SKM-1 (cell line): ENCODE measurements around the gene XDH.

Experiments used
- DNase-seq: peaks from one replicate; lab custom pipeline; 2025; ENCODE audit not compliant: unreplicated experiment; lab: John Stamatoyannopoulos, UW

Gene XDH

GRCh38 chr2:31414601-31415241 lies at the start of gene XDH:
XDH (minus strand) TSS chr2:31414742; CDS start chr2:31414666, 76 bp downstream.
- no peak for DNase-seq

DNA sequence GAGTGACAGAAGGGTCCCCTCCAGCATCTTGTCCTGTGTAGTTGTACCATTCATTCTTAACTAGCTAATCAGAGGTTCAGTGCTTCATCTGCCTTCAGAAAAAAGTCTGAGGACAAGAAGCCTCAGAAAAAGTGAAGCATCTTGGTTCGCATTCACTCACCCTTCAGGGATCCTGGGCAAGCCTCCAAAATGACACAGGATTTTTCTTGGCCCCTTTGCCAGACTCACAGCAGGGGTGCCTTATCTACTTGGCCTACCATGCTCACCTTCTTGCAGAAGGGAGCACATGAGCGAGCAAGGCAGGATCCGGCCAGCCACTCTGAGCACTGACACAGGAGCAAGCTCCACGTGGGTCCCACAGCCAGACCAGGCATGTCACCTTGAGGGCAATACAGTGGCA lies 43.1 kb upstream of the XDH start:
- DNase-seq: no peak

DNA sequence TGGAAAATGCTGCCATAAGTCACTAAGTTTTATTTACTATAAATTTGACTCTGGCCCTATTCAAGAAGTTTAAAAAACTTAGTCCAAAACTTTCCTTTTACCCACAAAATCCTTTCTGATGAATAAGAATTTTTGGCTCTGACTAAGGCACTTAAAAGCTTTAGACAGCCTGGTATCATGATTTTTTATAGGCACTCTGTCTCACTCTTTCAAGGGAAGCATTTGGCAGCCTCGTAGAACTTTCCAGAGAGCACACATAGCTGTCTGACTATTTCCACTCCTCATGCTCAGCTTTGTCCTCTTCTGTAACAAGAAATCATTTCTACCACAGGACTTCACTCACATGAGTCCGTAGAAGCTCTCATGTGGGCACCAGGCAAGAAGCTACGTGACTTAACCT lies 32.3 kb upstream of the XDH start:
- no peak for DNase-seq

GRCh38 chr2:31442376-31442775 lies 27.8 kb upstream of the XDH start:
- DNase-seq: no peak

DNA sequence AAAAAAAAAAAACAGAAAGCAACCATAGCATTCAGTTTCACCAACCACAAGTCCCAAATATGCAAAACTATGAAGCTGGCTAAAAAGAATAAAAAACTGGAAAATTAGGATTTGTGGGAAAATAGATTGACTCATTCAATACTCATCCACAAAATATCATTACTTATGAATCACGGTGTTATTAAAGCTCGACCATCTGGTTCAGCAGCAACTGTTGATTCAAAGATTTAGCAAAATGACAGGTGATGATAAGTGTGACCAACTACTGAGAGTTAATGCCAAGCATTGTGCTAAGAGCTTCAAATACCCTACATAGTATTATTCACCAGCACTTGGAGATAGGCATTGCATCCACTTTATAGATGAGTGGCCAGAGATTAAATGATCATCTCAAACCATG lies 26.2 kb upstream of the XDH start:
- no peak for DNase-seq

DNA sequence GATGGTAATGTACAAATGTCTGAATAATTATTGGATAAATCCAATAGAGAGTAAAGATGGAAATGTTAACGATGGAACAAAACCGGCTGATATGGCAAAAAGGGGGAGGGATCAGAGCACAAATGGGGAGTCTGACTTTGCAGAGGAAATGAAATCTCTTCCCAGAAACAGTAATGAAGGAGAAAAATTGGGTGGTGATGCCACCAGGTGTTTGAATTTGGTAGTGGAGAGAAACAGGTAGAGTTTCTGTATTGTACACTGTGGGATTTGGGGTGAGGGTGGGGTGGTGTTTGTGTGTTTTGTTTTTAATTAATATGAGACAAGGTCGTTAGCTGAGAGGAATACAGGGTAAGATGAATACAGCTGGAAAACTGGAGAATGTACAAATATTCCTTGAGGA lies 20.4 kb upstream of the XDH start:
- no peak for DNase-seq

DNA sequence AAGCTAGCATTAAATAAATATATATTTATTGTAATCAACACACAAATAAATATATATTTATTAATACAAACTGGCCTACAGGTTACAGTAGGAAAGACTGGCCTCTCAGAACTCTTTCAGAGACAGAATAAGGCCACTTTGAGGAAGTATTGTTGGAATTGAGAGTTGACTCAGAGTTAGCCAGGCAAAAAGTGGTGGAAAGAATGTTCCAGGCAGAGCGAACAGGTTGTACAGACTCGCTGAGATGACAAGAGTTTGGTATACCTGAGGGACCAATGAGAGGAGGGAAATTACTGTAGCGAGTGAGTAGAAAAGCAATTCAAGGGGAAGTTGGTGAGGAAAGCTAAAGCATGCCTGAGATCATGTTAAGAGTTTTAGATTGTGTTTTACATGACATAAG lies 19.0 kb upstream of the XDH start:
- DNase-seq: no peak

DNA sequence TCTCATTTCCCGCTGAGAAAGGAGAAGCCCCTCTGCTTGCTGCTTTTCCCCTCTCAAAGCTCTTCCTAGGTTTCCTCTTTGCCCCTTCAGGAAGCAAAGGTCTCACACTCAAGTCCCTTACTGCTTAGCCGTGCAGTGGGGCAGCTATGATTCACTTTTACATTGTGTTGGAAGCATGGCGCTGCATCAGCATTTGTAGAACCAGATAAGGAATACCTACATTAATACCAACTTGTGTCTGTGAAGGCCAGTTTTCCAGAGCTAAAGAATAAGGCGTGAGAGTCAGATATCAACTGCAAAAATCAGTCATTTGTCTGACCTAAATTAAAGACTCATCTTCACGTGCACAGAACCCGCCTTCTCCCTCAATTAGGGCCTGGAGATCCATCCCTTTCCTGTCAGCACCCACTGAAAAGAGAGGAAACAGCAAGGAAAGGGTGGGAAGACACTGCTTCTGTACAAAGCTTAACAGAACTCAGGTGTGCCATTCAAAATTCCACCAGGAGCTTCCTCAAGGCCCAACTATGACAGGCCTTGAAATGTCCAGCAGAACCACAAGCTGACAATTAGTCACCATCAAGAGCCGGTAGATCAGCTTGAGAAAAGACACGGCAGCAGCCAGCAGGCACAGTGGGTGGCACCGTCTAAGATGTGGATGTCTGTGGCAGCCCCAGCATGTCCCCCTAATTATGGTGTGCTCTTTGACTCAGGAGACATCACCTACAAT lies 16.1 kb upstream of the XDH start:
- no peak for DNase-seq

- no peak for DNase-seq
Observed at GRCh38 chr2:31429759-31430438, 15.4 kb upstream of the XDH start.

DNA sequence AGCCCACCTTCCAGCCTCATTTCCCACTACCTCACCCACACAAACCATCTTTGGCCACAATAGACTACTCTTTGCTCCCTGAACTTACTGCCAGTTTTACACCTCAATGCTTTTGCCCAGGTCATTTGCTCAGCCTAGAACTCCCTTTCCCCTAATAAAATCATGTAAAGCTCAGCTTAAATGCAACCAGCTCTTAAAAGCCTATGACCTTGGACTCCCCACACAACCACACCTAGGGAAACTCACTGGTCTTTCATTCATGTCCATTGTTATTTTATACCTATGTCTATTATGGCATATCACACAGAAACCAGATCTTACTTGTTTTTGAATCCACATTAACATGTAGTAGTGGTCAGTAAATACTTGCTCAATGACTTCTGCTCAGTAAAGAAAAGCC lies 14.5 kb upstream of the XDH start:
- no peak for DNase-seq

DNA sequence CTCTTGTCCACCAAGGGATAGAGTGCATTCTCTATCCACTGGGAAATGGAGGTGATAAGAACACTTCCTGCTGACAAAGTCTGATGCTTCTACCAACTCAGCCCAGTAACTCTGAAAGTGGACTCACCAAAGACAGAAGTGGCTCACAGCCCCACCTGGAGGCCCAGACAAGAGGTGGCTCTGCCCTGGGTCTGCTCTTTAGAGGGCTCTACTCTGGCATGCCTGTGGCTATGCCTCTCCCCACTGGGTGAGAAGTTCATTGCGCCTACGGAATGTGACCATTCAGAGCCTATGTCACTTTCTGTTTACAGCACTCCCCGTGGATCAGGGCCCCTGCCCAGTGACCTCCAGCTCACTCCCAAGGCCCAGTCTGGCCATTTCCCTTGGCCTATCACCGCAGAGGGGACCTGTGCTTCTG lies 13.5 kb upstream of the XDH start:
- DNase-seq: no peak

DNA sequence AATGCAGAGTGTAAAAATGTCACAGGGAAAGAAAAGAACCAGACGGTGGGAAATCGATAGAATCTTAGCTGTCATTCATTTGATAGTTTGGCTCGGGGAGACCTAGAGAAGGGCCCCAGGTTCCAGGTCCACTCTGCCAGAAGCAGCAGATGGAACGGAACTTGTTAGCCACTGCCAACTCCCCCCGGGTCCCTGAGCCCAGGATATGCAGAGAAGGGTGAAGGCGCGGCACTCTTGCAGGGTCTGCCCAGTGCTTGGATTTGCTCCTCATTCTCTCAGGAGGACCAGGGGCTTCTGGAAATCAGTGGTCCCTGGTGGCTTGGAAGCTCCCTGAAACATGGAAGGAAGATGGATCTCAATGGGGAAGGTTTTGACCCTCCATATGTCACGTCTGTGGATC lies 11.6 kb upstream of the XDH start:
- DNase-seq: no peak

- no peak for DNase-seq
Observed at GRCh38 chr2:31421634-31422033, 7.1 kb upstream of the XDH start.

DNA sequence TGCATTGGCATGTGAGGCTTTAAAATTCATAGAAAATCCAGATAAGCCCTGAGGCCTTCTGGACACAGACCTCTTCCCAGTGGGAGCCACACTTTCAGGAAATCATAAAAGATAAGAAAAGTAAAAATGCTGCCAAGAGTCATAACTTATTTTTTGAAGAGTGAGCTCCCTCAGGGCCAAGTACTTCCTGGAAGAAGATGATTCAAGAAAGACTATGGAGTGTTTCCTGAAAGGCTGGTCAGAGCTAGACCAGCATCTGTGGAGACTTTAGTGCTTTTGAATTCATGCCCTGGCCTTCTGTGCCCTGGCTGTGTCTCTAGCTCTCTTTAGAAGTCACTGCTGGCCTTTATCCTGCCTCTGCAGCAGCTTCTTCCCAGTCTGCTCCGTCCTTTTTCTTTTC lies 6.4 kb upstream of the XDH start:
- no peak for DNase-seq

DNA sequence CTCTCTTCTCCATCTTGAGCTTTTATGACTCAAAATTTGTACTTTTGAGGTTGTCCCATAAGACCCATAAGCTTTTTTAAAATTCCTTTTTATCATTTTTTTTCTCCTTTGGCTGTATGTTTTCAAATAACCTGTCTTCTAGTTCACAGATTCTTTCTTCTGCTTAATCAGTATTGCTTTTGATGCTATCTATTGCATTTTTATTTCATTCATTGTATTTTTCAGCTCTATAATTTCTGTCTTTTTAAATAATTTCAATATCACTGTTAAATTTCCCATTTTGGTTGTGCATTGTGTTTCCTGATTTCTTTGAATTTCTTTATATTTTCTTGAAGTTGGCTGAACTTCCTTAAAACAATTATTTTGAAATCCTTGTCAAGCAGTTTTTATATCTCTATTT lies 4.8 kb upstream of the XDH start:
- DNase-seq: no peak

GRCh38 chr2:31415421-31415820 lies 879 bp upstream of the XDH start:
- no peak for DNase-seq

DNA sequence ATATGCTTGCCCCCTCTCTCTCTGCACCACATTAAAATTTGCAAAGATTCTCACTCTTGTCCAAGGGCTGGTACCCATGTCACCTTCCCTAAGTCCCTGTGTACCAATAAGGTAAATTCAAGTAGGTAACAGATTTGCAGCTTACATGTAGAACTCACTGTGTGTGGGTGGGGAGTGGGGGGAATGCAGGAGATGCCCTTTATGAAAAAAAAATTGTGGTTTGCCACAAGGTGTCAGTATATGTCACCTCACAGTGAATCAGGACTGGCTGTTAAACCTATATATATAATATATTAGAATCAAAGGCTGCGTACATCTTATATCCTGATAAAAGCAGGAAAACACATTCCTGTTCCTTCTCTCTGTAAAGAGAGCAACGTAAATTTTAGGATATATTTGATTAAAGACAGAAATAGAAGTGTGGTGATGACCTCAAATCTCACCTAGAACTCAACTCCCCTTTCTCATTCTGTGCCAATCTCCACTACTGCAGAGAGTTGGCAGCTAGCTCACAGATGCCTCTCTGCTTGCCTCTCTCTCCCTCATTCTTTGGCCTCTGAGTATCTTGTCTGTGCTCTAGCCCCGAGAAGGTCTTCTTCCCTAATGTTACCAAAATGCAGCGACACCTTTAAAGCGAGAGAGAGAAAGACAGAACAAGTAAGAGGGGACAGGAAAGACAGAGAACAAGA lies 536 bp downstream of the XDH start:
- no peak for DNase-seq

- DNase-seq: no peak
Observed at GRCh38 chr2:31413025-31413424, 1.5 kb downstream of the XDH start.

DNA sequence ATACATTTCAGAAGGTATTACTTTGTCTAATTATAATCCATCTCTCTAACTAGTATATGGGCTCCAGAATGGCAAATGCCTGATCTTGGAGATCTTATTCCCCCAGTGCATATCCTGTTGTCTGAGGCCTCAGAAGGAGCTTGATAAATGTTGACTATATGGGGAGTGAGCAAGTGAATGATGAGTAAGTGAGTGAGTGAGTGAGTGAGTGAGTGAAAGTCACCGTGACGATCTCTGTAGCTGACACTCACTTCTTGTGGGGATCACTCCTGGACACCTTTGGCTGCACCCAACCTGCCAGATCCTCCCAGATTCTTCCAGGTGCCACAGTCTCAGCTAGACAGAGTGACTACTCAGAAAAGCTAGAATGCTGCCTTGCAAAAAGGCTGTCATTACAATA lies 2.8 kb downstream of the XDH start:
- no peak for DNase-seq

DNA sequence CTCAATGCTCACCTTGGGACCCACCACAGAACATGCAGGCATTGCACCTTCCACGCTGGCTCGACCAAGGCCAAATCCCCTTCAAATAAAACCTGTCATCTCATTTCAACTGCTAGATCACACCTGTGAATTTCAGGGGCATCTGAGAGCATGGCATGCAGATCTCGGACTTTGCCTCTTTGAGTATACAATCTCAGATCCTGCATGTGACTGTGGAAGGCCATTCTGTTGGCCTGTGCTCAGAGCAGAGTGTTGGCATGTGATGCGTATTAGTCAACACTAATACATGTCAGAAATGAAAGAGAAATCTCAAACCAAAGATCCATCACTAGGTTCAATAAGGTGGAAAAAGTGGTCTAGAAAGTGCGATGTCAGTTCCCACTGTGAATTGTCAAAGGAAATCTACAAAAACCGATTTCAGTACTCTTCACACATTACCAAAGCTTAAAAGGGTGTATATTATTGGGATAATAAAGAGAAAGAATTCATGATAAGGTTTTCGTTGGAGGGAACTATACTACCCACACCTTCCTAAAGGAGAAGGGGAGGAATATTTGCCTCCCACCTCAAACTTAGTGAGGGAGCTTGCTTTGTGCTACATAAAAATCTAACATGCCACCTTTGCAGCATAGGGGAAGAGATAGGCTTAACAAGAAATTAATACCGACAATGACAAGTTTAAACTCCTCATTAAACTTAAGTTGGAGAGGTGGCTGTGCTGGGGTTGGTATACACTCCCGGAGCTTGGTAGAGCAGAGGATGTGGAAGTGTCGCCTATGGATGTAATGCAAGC lies 7.8 kb downstream of the XDH start:
- DNase-seq: no peak

GRCh38 chr2:31404827-31405226 lies 9.7 kb downstream of the XDH start:
- no peak for DNase-seq
